ENCODE data around the gene SLC25A21.
"Not testable (repeated sequence)": the region's sequence is repeated elsewhere in the genome, so short reads cannot be mapped to it uniquely, and the experiment has no call there.

The SLC25A21 gene

GRCh38 chr14:36820901-36821300, 351.5 kb downstream of the SLC25A21 start:
- DNase-seq (ENCODE audit: low read depth): no peak

- DNase-seq (ENCODE audit: low read depth): no peak
Measured at GRCh38 chr14:36820111-36820709, 352.2 kb downstream of the SLC25A21 start.

- no peak for DNase-seq (ENCODE audit: low read depth)
Measured at GRCh38 chr14:36818794-36819384, 353.5 kb downstream of the SLC25A21 start.

- DNase-seq (ENCODE audit: low read depth): no peak
Measured at GRCh38 chr14:36818246-36818645, 354.2 kb downstream of the SLC25A21 start.

GRCh38 chr14:36817071-36817930, 355.1 kb downstream of the SLC25A21 start:
- DNase-seq (ENCODE audit: low read depth): no peak

- DNase-seq (ENCODE audit: low read depth): no peak
Measured at GRCh38 chr14:36816481-36816880, 355.9 kb downstream of the SLC25A21 start.

GRCh38 chr14:36814783-36815182, 357.6 kb downstream of the SLC25A21 start:
- DNase-seq (ENCODE audit: low read depth): not testable (repeated sequence)

- no peak for DNase-seq (ENCODE audit: low read depth)
Measured at GRCh38 chr14:36810209-36810608, 362.2 kb downstream of the SLC25A21 start.

- no peak for DNase-seq (ENCODE audit: low read depth)
Measured at GRCh38 chr14:36807727-36808126, 364.7 kb downstream of the SLC25A21 start.

GRCh38 chr14:36805131-36805559, 367.3 kb downstream of the SLC25A21 start:
- no peak for DNase-seq (ENCODE audit: low read depth)

GRCh38 chr14:36797634-36798033, 374.8 kb downstream of the SLC25A21 start:
- no peak for DNase-seq (ENCODE audit: low read depth)

GRCh38 chr14:36791402-36791801, 381.0 kb downstream of the SLC25A21 start:
- no peak for DNase-seq (ENCODE audit: low read depth)

GRCh38 chr14:36785511-36785910, 386.9 kb downstream of the SLC25A21 start:
- no peak for DNase-seq (ENCODE audit: low read depth)

GRCh38 chr14:36784541-36784940, 387.9 kb downstream of the SLC25A21 start:
- no peak for DNase-seq (ENCODE audit: low read depth)

GRCh38 chr14:36781897-36782296, 390.5 kb downstream of the SLC25A21 start:
- no peak for DNase-seq (ENCODE audit: low read depth)

- DNase-seq (ENCODE audit: low read depth): no peak
Measured at GRCh38 chr14:36773558-36773957, 398.8 kb downstream of the SLC25A21 start.

GRCh38 chr14:36773136-36773540, 399.3 kb downstream of the SLC25A21 start:
- DNase-seq (ENCODE audit: low read depth): no peak

GRCh38 chr14:36771028-36771640, 401.3 kb downstream of the SLC25A21 start:
- no peak for DNase-seq (ENCODE audit: low read depth)

- no peak for DNase-seq (ENCODE audit: low read depth)
Measured at GRCh38 chr14:36768638-36769337, 403.6 kb downstream of the SLC25A21 start.

GRCh38 chr14:36767603-36768281, 404.7 kb downstream of the SLC25A21 start:
- DNase-seq (ENCODE audit: low read depth): no peak

GRCh38 chr14:36766974-36767373, 405.4 kb downstream of the SLC25A21 start:
- no peak for DNase-seq (ENCODE audit: low read depth)

Measured in activated T-helper 1 cell treated with Interleukin-2 at 50 U/mL for 16 hours (primary cell).